ENCODE measurements around the gene RNF157. TPM values are rescaled to one million over a fixed set of nuclear protein-coding genes. Genes with fewer than 3 reads are reported as not detected.
"Not testable (repeated sequence)": the region's sequence is repeated elsewhere in the genome, so short reads cannot be mapped to it uniquely, and the experiment has no call there.

Gene RNF157
- total RNA-seq, 1 donor from 2014 or later: 3.3 TPM

- no peak for DNase-seq (ENCODE audit: low spot score)
Measured at GRCh38 chr17:76234354-76234679, 6.0 kb downstream of the RNF157 start.

- no peak for DNase-seq (ENCODE audit: low spot score)
Measured at GRCh38 chr17:76233588-76234353, 6.5 kb downstream of the RNF157 start.

- DNase-seq (ENCODE audit: low spot score): no peak
Measured at GRCh38 chr17:76232342-76232741, 8.0 kb downstream of the RNF157 start.

GRCh38 chr17:76226749-76227148 lies 13.5 kb downstream of the RNF157 start:
- not testable (repeated sequence) for DNase-seq (ENCODE audit: low spot score)

GRCh38 chr17:76225373-76226086 lies 14.8 kb downstream of the RNF157 start:
- not testable (repeated sequence) for DNase-seq (ENCODE audit: low spot score)

GRCh38 chr17:76223802-76224201 lies 16.5 kb downstream of the RNF157 start:
- DNase-seq (ENCODE audit: low spot score): no peak

- no peak for DNase-seq (ENCODE audit: low spot score)
Measured at GRCh38 chr17:76219670-76220383, 20.5 kb downstream of the RNF157 start.

- no peak for DNase-seq (ENCODE audit: low spot score)
Measured at GRCh38 chr17:76217081-76217480, 23.2 kb downstream of the RNF157 start.

GRCh38 chr17:76213491-76213890 lies 26.8 kb downstream of the RNF157 start:
- no peak for DNase-seq (ENCODE audit: low spot score)

GRCh38 chr17:76208120-76208519 lies 32.2 kb downstream of the RNF157 start:
- DNase-seq (ENCODE audit: low spot score): no peak

GRCh38 chr17:76207275-76208059 lies 32.8 kb downstream of the RNF157 start:
- DNase-seq (ENCODE audit: low spot score): no peak

GRCh38 chr17:76205542-76206144 lies 34.6 kb downstream of the RNF157 start:
- not testable (repeated sequence) for DNase-seq (ENCODE audit: low spot score)

- DNase-seq (ENCODE audit: low spot score): no peak
Measured at GRCh38 chr17:76204277-76204676, 36.0 kb downstream of the RNF157 start.

GRCh38 chr17:76200354-76200753 lies 39.9 kb downstream of the RNF157 start:
- DNase-seq (ENCODE audit: low spot score): no peak

- DNase-seq (ENCODE audit: low spot score): no peak
Measured at GRCh38 chr17:76199469-76199868, 40.8 kb downstream of the RNF157 start.

GRCh38 chr17:76198702-76199101 lies 41.6 kb downstream of the RNF157 start:
- DNase-seq (ENCODE audit: low spot score): no peak

- no peak for DNase-seq (ENCODE audit: low spot score)
Measured at GRCh38 chr17:76197911-76198310, 42.4 kb downstream of the RNF157 start.

- no peak for DNase-seq (ENCODE audit: low spot score)
Measured at GRCh38 chr17:76196675-76197074, 43.6 kb downstream of the RNF157 start.

GRCh38 chr17:76195281-76196096 lies 44.8 kb downstream of the RNF157 start:
- no peak for DNase-seq (ENCODE audit: low spot score)

GRCh38 chr17:76193591-76193990 lies 46.7 kb downstream of the RNF157 start:
- no peak for DNase-seq (ENCODE audit: low spot score)

GRCh38 chr17:76191896-76192295 lies 48.4 kb downstream of the RNF157 start:
- DNase-seq (ENCODE audit: low spot score): no peak
